ENCODE results near the gene MAGI1. TPM values are rescaled to one million over a fixed set of nuclear protein-coding genes. Genes with fewer than 3 reads are reported as not detected.

MAGI1 gene
- total RNA-seq, 1 donor from 2014 or later = 5.0 TPM

DNA sequence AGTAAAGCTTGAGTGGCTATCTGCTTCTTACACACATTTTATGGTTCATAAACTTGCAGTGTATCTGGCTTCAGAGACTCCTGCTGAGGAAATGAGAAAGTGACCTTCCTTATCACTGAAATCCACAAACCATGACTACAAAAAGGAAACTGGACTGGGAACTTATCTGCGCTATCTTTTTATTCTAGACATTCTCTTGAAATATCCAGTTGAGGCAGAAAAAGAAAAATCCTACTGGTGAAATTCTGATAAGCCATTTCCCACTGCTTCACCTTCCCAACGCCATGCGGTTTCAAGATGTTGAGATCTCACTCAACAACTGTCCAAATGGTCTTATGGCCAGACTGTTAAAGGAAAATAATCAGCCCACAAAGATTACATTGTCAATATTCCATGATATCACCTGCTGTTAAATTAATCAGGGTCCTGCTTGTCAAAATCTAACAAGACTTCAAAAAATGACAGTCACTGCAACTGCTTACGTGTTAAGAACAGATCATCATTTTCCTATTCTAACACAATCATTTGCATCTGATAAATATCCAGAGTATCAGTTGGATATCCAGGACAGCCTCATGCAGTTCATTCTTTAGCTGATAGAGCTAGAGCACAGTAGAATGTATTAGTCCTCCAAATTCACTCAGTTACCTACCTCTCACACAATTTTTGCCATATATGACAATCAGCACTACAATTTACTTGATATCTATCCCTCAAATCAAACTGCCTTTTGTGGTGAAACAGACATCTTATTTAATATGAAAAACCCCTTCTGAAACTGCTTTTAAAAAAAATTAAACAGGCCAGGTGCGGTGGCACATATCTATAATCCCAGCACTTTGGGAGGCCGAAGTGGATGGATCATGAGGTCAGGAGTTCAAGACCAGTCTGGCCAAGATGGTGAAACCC lies 538.1 kb downstream of the MAGI1 start:
- no peak for DNase-seq (ENCODE audit: low read depth)
- Histone ChIP-seq H3K4me3 (ENCODE audit: low read depth, low read length) (no peak overlapping the region), H3K27me3 (ENCODE audit: control insufficient read depth, insufficient read depth, low read length) (no peaks in the 10 kb centered on the region), H3K36me3 (ENCODE audit: control insufficient read depth, insufficient read depth, low read length) (no peaks in the 10 kb centered on the region)
- TF ChIP-seq, protein P1, sequence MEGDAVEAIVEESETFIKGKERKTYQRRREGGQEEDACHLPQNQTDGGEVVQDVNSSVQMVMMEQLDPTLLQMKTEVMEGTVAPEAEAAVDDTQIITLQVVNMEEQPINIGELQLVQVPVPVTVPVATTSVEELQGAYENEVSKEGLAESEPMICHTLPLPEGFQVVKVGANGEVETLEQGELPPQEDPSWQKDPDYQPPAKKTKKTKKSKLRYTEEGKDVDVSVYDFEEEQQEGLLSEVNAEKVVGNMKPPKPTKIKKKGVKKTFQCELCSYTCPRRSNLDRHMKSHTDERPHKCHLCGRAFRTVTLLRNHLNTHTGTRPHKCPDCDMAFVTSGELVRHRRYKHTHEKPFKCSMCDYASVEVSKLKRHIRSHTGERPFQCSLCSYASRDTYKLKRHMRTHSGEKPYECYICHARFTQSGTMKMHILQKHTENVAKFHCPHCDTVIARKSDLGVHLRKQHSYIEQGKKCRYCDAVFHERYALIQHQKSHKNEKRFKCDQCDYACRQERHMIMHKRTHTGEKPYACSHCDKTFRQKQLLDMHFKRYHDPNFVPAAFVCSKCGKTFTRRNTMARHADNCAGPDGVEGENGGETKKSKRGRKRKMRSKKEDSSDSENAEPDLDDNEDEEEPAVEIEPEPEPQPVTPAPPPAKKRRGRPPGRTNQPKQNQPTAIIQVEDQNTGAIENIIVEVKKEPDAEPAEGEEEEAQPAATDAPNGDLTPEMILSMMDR (IDR thresholded peaks at IDR 0.05; ENCODE audit: insufficient read depth, low read length, severe bottlenecking) = no peak
- FAIRE-seq = no peak

DNA sequence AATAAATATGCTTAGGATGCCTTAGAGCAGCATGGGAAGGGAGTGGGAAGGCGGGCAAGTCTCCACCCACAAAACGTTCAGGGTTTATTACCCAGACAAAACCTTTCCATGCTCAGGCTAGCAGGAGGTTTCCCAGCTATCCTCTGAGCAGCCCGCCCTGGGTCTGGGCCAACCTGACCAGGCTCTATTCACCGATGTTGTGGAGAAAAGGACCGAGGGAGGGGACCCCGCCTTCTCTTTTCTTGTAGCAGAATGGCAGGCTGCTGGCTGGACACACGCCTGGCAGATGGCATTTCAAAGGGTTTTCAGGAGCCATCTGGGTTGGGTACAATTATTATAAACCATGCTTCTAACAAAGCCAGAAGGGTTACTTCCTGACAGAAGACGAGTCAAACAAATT lies 540.9 kb downstream of the MAGI1 start:
- no peak for FAIRE-seq

DNA sequence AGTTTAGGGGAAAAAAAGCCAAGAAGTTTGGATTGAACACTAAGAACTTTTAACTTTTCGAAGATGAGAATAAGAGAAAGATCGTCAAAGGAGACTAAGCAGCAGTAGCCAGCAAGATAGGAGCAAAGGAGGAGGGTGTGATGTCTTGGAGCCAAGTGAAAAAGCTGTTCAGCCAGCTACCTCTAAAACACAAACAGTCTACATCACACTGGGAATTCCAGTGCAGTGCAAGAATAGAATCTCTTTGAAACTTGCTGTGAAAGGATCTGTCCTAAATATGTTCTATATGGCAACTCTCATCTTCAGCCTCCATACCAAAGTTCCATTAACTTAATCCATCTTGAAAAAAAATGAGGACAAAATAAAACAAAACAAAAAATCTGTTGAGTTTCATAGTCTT lies 541.5 kb downstream of the MAGI1 start:
- Histone ChIP-seq H3K36me3 (ENCODE audit: control insufficient read depth, insufficient read depth, low read length) (no peaks in the 10 kb centered on the region), H3K27me3 (ENCODE audit: control insufficient read depth, insufficient read depth, low read length) (no peaks in the 10 kb centered on the region), H3K4me3 (ENCODE audit: low read depth, low read length) (no peak overlapping the region)
- TF ChIP-seq, protein P1 (IDR thresholded peaks at IDR 0.05; ENCODE audit: insufficient read depth, low read length, severe bottlenecking) = no peak
- DNase-seq (ENCODE audit: low read depth) (no peak), FAIRE-seq (no peak)

More for the DNA sequence above, 540.9 kb downstream of the MAGI1 start:
- H3K4me3 ChIP-seq (ENCODE audit: low read depth, low read length) = no peak overlapping the region
- no peak for DNase-seq (ENCODE audit: low read depth)
- TF ChIP-seq, protein P1 (IDR thresholded peaks at IDR 0.05; ENCODE audit: insufficient read depth, low read length, severe bottlenecking) = no peak
- no peaks in the 10 kb centered on the region for H3K36me3 ChIP-seq (ENCODE audit: control insufficient read depth, insufficient read depth, low read length)
- H3K27me3 ChIP-seq (ENCODE audit: control insufficient read depth, insufficient read depth, low read length) = no peaks in the 10 kb centered on the region

DNA sequence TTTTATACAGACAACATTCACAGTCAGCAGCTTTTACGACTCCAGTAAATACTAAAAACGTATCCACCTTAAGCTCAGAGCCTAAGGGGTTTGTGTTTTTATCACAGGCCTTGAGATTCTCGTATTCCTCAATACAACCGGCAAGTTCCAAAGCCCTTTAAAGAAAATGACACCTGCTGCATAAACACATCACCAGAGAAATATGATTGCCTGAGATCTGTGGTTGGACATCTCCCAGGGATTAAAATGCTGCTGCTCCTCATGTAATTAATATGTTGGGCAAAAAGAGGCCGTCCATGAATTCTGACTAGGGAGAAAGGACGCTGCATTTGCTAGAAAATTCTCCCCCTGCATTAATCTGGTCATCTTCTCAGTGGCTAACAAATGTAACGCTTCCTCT lies 544.8 kb downstream of the MAGI1 start:
- TF ChIP-seq, protein P1 (IDR thresholded peaks at IDR 0.05; ENCODE audit: insufficient read depth, low read length, severe bottlenecking) = no peak
- FAIRE-seq (no peak), DNase-seq (ENCODE audit: low read depth) (no peak)
- H3K4me3 ChIP-seq (ENCODE audit: low read depth, low read length) = no peak overlapping the region
- no peaks in the 10 kb centered on the region for H3K36me3 ChIP-seq (ENCODE audit: control insufficient read depth, insufficient read depth, low read length)
- H3K27me3 ChIP-seq (ENCODE audit: control insufficient read depth, insufficient read depth, low read length) = no peaks in the 10 kb centered on the region

DNA sequence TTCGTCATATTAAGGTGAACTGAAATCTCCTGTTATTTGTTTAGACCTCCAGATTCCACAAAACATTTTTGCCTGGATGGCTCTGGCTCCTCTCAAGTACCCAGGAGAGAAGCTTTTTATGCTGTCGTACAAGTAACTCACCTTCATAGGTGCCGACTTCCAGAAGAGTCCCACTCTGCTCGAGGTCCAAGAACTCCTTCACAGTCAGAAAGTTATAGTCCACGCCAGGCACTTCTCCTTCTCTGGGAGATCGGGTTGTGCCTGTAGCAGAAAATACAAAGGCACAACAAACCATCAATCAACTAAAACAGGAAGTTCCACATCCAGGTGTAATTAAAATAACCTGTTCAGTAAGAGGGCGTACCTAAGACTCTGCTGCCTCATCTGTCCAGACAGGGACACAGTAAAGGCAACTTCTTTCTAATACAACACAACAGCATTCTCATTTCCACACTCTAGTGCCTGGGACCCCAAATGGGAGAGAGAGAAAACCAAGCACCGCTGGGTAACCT lies 545.3 kb downstream of the MAGI1 start:
- TF ChIP-seq, protein P1 (IDR thresholded peaks at IDR 0.05; ENCODE audit: insufficient read depth, low read length, severe bottlenecking) = no peak
- Histone ChIP-seq H3K36me3 (ENCODE audit: control insufficient read depth, insufficient read depth, low read length) (no peaks in the 10 kb centered on the region), H3K27me3 (ENCODE audit: control insufficient read depth, insufficient read depth, low read length) (no peaks in the 10 kb centered on the region), H3K4me3 (ENCODE audit: low read depth, low read length) (no peak overlapping the region)
- DNase-seq (ENCODE audit: low read depth) = no peak
- FAIRE-seq = no peak

All from bronchial epithelial cell (primary cell).